GM21619 (cell line): Measurements from ENCODE around the gene KCNE1.
"Not testable (repeated sequence)": the region's sequence is repeated elsewhere in the genome, so short reads cannot be mapped to it uniquely, and the experiment has no call there.

Source experiments
- ATAC-seq: cut with Tn5 transposase; IDR thresholded peaks from one replicate; pipeline ENCODE4 v1.9.1; 2021; ENCODE audit not compliant: unreplicated experiment

KCNE1 gene

GRCh38 chr21:34427339-34427738 lies 84.7 kb downstream of the KCNE1 start:
- ATAC-seq, result not testable (repeated sequence)

GRCh38 chr21:34423805-34424204 lies 88.2 kb downstream of the KCNE1 start, which contains the start of gene SMIM34:
Gene SMIM34, minus strand, starts transcription at chr21:34423951. Its CDS starts 112 bp downstream, at chr21:34423839.
- ATAC-seq, result not testable (repeated sequence)

- ATAC-seq, result not testable (repeated sequence)
These were observed 94.4 kb downstream of the KCNE1 start for GRCh38 chr21:34417448-34418077.

GRCh38 chr21:34407294-34407693 lies 104.7 kb downstream of the KCNE1 start:
- ATAC-seq, result not testable (repeated sequence)

GRCh38 chr21:34406676-34407075 lies 105.3 kb downstream of the KCNE1 start:
- not testable (repeated sequence) for ATAC-seq

GRCh38 chr21:34406102-34406501 lies 105.9 kb downstream of the KCNE1 start:
- ATAC-seq, result not testable (repeated sequence)

GRCh38 chr21:34405686-34406085 lies 106.3 kb downstream of the KCNE1 start:
- ATAC-seq, result not testable (repeated sequence)

GRCh38 chr21:34404742-34405141 lies 107.3 kb downstream of the KCNE1 start:
- not testable (repeated sequence) for ATAC-seq

GRCh38 chr21:34400522-34400921 lies 111.5 kb downstream of the KCNE1 start:
- ATAC-seq, result not testable (repeated sequence)
